CD8-positive, alpha-beta memory T cell (primary cell): ENCODE measurements around the gene PYGM. TPM values are rescaled to one million over a fixed set of nuclear protein-coding genes. Genes with fewer than 3 reads are reported as not detected.

Source experiments
- CTCF ChIA-PET: fragments of 350-600 bp; sonication (Branson Sonifier 250); formaldehyde crosslinking; loops from one replicate; lab custom pipeline; 2021; ENCODE audit warnings: antibody characterized with exemption; lab: Charles Lee
- POLR2A ChIA-PET: fragments of 350-600 bp; sonication (Branson Sonifier 250); formaldehyde crosslinking; loops from one replicate; lab custom pipeline; 2021; ENCODE audit warnings: antibody characterized with exemption; lab: Charles Lee
- DNase-seq, 5 donors: peaks; one replicate each; pipeline versions ENCODE4 v3.0.0 to v3.0.0-alpha.2; 2020 to 2022; ENCODE audit warnings: mixed read lengths in 1 of 5
- H3K27ac ChIP-seq: one replicate; pipeline ENCODE4 v1.7.0; 2013; ENCODE audit warnings: low read depth, mild to moderate bottlenecking, low read length, moderate library complexity
- H3K27me3 ChIP-seq: 2 replicates; pipeline ENCODE4 v1.7.0; 2013; ENCODE audit warnings: low read length, mild to moderate bottlenecking; ENCODE audit not compliant: insufficient read depth, poor library complexity, severe bottlenecking
- H3K36me3 ChIP-seq: 2 replicates; pipeline ENCODE4 v1.7.0; 2013; ENCODE audit warnings: mild to moderate bottlenecking, low read length, moderate library complexity; ENCODE audit not compliant: insufficient read depth
- H3K4me1 ChIP-seq: 2 replicates; pipeline ENCODE4 v1.7.0; 2013; ENCODE audit warnings: mild to moderate bottlenecking, low read length, moderate library complexity; ENCODE audit not compliant: insufficient read depth
- H3K4me3 ChIP-seq: 2 replicates; pipeline ENCODE4 v1.7.0; 2013; ENCODE audit warnings: mild to moderate bottlenecking, low read length
- H3K9me3 ChIP-seq: 2 replicates; pipeline ENCODE4 v1.7.0; 2013; ENCODE audit warnings: mild to moderate bottlenecking, low read length
- H3K27ac Mint-ChIP-seq, 8 donors: one replicate each; pipeline ENCODE4 v1.8.0; 2020 to 2021; ENCODE audit warnings: mixed read lengths in 8 of 8, mild to moderate bottlenecking in 6 of 8, inconsistent platforms in 3 of 8, moderate library complexity in 3 of 8
- H3K27me3 Mint-ChIP-seq, 2 donors: one replicate each; pipeline ENCODE4 v1.8.0; 2020 to 2021; ENCODE audit warnings: mixed read lengths in 2 of 2, mild to moderate bottlenecking in 1 of 2, moderate library complexity in 1 of 2
- H3K36me3 Mint-ChIP-seq, 3 donors: one replicate each; pipeline ENCODE4 v1.8.0; 2020 to 2021; ENCODE audit warnings: mixed read lengths in 3 of 3, inconsistent platforms in 1 of 3, mild to moderate bottlenecking in 1 of 3
- H3K4me1 Mint-ChIP-seq, 3 donors: one replicate each; pipeline ENCODE4 v1.8.0; 2020 to 2021; ENCODE audit warnings: mixed read lengths in 3 of 3, inconsistent platforms in 1 of 3, mild to moderate bottlenecking in 1 of 3
- H3K4me3 Mint-ChIP-seq, 7 donors: one replicate each; pipeline ENCODE4 v1.8.0; 2020 to 2021; ENCODE audit warnings: mixed read lengths in 7 of 7, mild to moderate bottlenecking in 6 of 7, moderate library complexity in 4 of 7, inconsistent platforms in 2 of 7
- H3K9me3 Mint-ChIP-seq, 5 donors: one replicate each; pipeline ENCODE4 v1.8.0; 2020 to 2022; ENCODE audit warnings: mixed read lengths in 5 of 5, mild to moderate bottlenecking in 3 of 5, moderate library complexity in 2 of 5, inconsistent platforms in 1 of 5
- polyA plus RNA-seq: library from polyadenylated mRNA; unstranded; fragments of 300-500 nt; fragmentation: Illumina TruSeq; gene quantifications from one replicate; pipeline ENCODE4 v1.2.3, GENCODE V29; 2021
- total RNA-seq, 2 experiments: library from RNA; stranded (reverse); gene quantifications; one replicate each; pipeline ENCODE4 v1.2.3, GENCODE V29; 2021

PYGM gene
- total and polyA plus RNA-seq, 3 experiments from 2014 or later, result 0.15 to 2.2 (median 2.2) TPM

DNA sequence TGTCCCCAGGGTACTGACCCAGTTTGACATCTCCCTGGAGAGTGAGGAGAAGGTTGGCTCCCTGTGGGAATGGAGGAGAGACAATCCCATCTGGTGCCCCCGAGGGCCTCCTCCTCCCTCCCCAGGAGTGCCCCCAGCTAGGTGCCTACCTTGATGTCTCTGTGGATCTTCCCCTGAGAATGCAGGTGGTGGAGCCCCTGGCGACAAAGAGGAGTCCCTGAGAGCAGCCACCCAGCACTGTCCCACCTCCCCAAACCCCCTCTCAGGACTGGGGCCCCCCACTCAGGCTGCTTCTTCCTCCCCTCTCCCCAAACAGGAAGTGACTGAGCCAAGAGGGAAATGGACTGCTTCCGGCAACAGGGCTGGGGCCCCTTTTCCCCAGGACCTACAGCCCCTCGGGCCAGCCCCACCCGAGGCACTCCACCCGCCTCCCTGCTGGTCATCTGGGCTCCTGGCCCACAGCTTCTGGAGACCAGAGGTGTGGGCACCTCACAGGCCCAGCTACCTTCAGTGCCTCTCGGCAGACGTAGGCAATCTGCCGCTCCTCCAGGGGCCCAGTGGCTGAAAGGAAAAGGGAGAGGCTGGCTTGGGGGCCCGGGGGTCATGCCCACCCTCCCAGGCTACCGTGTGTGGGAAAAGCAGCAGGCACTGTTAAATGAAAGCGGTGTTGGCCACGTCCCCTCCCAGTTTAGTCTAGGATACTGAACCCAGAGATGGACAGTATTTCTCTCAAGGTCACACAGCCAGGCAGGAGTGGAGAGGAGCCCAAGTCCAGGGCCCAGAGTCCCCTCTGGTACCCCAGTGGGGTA is 42.0 kb upstream of the PYGM start:
- peak overlapping the region; percentile 77 for H3K4me3 ChIP-seq
- H3K36me3 ChIP-seq, result peaks cover 11% of the 10 kb centered on the region
- Mint-ChIP-seq H3K4me1 (peaks cover 18 to 38% (median 18%) of the 10 kb centered on the region in 3 donors), H3K27me3 (peaks cover 0 to 4% of the 10 kb centered on the region in 2 donors), H3K36me3 (peaks cover 0 to 55% (median 3%) of the 10 kb centered on the region in 3 donors), H3K4me3 (peak overlapping the region; percentile 76 to 89 (median 79)), H3K27ac (peak overlapping the region; percentile 72 to 91 (median 83)), H3K9me3 (no peaks in the 10 kb centered on the region)
- no peaks in the 10 kb centered on the region for H3K27me3 ChIP-seq
- no peak for DNase-seq
- peak overlapping the region; percentile 44 for H3K27ac ChIP-seq
- ChIA-PET POLR2A (interaction anchor here (0.5 to 4.9 kb wide), 11 partner anchors 9 to 1916 kb away, joined by 3 to 46 read pairs (median 4); partner anchors contain the start of genes CDC42BPG, RASGRP2 and SF1), CTCF (interaction anchor here (0.9 to 1.2 kb wide), 5 partner anchors 8 to 48 kb away, joined by 3 to 4 read pairs (median 3); no protein-coding TSS in a partner anchor)
- peaks cover 28% of the 10 kb centered on the region for H3K4me1 ChIP-seq
- H3K9me3 ChIP-seq, result no peaks in the 10 kb centered on the region

DNA sequence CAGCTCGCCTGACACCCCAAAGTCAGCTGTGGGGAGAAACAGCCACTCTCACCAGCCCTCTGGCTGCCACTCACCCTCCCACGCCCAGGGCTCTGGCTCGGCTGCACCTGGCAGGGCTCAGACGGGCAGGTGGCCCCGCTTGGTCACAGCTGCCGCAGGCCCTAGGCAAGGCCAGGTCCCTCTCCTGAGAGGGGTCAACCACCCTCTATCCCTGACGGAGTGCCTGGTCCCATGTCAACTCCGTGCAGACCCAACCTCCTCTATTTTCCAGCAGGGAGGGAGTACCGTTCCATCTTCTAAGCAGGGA is 41.3 kb upstream of the PYGM start:
- POLR2A ChIA-PET, result interaction anchor here (4.9 kb wide), 1 partner anchor 22 kb away, joined by 46 read pairs; the partner anchor contains the start of gene SF1
- Mint-ChIP-seq H3K4me3 (peak overlapping the region in 4 of 7 donors; percentile 18 to 64 (median 28)), H3K36me3 (peaks cover 0 to 56% (median 3%) of the 10 kb centered on the region in 3 donors), H3K4me1 (peaks cover 14 to 36% (median 15%) of the 10 kb centered on the region in 3 donors), H3K27ac (peak overlapping the region in 7 of 8 donors; percentile 7 to 81 (median 50)), H3K9me3 (no peaks in the 10 kb centered on the region), H3K27me3 (peaks cover 0 to 1% of the 10 kb centered on the region in 2 donors)
- no peak for DNase-seq
- CTCF ChIA-PET, result interaction anchor here (1.5 kb wide), 1 partner anchor 47 kb away, joined by 5 read pairs; no protein-coding TSS in a partner anchor
- H3K27me3 ChIP-seq, result no peaks in the 10 kb centered on the region
- no peak overlapping the region for H3K27ac ChIP-seq
- H3K9me3 ChIP-seq, result no peaks in the 10 kb centered on the region
- peaks cover 28% of the 10 kb centered on the region for H3K4me1 ChIP-seq
- peaks cover 10% of the 10 kb centered on the region for H3K36me3 ChIP-seq
- no peak overlapping the region for H3K4me3 ChIP-seq

DNA sequence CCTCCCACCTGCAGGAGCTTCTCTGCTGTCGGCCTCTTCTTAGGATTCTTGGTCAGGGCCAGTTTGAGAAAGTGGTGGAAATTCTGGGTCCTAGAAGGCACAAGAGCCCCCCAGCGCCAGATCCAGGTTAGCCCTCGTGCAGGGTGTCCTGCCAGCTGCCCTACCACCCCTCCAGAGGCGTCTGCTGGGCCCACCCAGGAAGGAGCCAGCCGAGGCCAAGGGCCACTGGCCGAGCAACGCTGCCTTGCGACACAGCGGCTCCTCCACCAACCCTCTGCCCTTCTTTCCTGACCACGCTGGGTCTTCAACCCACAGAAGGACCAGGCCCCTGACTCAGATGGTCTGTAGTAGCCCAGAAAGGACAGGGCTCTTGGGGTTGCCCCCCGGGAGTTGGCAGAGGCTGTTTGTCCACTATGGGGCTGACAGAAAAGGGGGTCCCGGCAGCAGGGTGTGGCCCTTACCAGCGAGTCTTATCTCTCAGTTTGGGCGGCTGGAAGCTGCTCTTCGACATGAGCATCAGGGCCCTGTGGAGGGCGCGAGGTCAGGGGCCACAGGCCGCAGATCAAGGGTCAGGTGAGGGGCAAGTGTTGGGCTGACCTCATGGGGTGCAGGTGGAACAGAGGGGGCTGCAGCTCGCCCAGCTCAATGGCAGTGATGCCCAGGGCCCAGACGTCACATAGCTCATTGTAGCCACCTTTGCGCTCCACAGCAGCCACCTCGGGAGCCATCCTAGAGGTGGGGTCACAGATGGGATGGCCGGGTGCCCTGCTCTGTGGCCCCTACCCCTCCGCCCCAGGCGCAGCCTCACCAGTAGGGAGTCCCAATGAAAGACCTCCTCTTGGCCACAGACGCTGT is 40.8 kb upstream of the PYGM start:
- CTCF ChIA-PET, result interaction anchor here (1.3 to 1.7 kb wide), 4 partner anchors 9 to 48 kb away, joined by 3 to 5 read pairs (median 4); no protein-coding TSS in a partner anchor
- no peaks in the 10 kb centered on the region for H3K27me3 ChIP-seq
- no peak overlapping the region for H3K4me3 ChIP-seq
- H3K9me3 ChIP-seq, result no peaks in the 10 kb centered on the region
- H3K36me3 ChIP-seq, result peaks cover 10% of the 10 kb centered on the region
- no peak overlapping the region for H3K27ac ChIP-seq
- H3K4me3 Mint-ChIP-seq, result peak overlapping the region in 4 of 7 donors; percentile 18 to 66 (median 28)
- H3K9me3 Mint-ChIP-seq, result no peaks in the 10 kb centered on the region
- DNase-seq, result no peak
- H3K27ac Mint-ChIP-seq, result peak overlapping the region in 6 of 8 donors; percentile 7 to 84 (median 36)
- H3K4me1 ChIP-seq, result peaks cover 28% of the 10 kb centered on the region
- peaks cover 0 to 1% of the 10 kb centered on the region in 2 donors for H3K27me3 Mint-ChIP-seq
- POLR2A ChIA-PET, result interaction anchor here (4.9 kb wide), 1 partner anchor 22 kb away, joined by 46 read pairs; the partner anchor contains the start of gene SF1
- peaks cover 14 to 42% (median 17%) of the 10 kb centered on the region in 3 donors for H3K4me1 Mint-ChIP-seq
- H3K36me3 Mint-ChIP-seq, result peaks cover 0 to 56% (median 3%) of the 10 kb centered on the region in 3 donors

DNA sequence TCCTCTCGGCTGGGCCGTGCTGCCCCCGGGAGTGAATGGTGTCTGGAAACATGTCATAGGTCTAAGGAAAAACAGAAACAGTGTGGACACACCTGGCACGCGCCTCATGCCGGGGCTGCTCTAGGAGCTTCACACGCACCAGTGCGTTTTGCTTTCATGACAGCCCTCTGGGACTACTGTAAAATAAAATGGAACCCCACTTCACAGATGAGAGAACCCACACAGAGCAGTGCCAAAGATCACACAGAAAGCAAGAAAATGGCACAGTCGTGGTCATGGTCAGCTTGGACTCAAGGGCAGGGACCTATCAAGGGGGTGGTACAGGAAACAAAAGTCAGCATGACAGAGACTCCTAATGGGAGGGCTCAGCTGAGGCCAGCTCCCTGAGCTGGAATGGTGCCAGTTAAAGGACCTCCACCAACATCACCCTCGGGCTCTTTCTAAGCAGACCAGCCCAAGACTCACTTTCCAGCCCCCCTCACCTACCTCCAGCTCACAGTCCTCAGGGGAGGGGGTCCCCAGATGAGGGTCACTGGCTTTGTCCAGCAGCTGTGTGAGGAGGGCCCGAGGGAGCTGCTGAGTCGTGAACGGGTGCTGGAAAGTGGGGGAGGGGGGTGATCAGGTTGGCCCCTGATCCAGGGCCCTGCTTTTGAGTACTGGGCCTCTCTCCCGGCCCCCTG is 40.0 kb upstream of the PYGM start:
- Mint-ChIP-seq H3K9me3 (no peaks in the 10 kb centered on the region), H3K27ac (peak overlapping the region in 2 of 8 donors; percentile 26 to 34), H3K4me3 (peak overlapping the region in 2 of 7 donors; percentile 48 to 63), H3K4me1 (peaks cover 16 to 44% (median 20%) of the 10 kb centered on the region in 3 donors), H3K36me3 (peaks cover 0 to 52% (median 3%) of the 10 kb centered on the region in 3 donors), H3K27me3 (peaks cover 0 to 1% of the 10 kb centered on the region in 2 donors)
- POLR2A ChIA-PET, result interaction anchor here (4.9 kb wide), 1 partner anchor 21 kb away, joined by 46 read pairs; the partner anchor contains the start of gene SF1
- Histone ChIP-seq H3K27me3 (no peaks in the 10 kb centered on the region), H3K4me3 (no peak overlapping the region), H3K4me1 (peaks cover 28% of the 10 kb centered on the region), H3K36me3 (peaks cover 10% of the 10 kb centered on the region), H3K27ac (no peak overlapping the region), H3K9me3 (no peaks in the 10 kb centered on the region)
- no peak for DNase-seq
- CTCF ChIA-PET, result interaction anchor here (1.0 to 1.7 kb wide), 5 partner anchors 10 to 53 kb away, joined by 3 to 5 read pairs (median 4); no protein-coding TSS in a partner anchor

DNA sequence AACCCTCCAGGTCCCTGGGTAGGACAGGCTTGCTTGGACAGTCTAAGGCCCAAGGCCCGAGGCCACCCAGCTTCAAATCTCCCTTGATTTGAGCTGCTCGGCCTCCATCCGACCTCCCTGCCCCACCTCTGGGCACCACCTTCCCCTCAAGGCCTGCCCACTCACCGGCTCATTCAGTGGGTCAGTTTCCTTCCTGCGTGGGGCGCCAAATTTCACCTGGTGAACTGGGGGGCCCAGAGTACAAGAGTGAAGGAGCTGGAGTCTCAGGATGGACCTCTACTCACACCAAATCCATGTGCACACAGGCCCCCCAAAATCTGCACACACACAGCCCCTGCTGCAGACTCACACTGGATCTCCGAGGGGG is 39.5 kb upstream of the PYGM start:
- Mint-ChIP-seq H3K9me3 (no peaks in the 10 kb centered on the region), H3K4me3 (no peak overlapping the region), H3K36me3 (peaks cover 0 to 56% (median 3%) of the 10 kb centered on the region in 3 donors), H3K27ac (peak overlapping the region in 1 of 8 donors; percentile 87), H3K27me3 (peaks cover 0 to 1% of the 10 kb centered on the region in 2 donors), H3K4me1 (peaks cover 20 to 48% (median 22%) of the 10 kb centered on the region in 3 donors)
- H3K27ac ChIP-seq, result no peak overlapping the region
- ChIA-PET CTCF (interaction anchor here (1.0 to 1.7 kb wide), 3 partner anchors 12 to 52 kb away, joined by 3 to 4 read pairs (median 4); no protein-coding TSS in a partner anchor), POLR2A (interaction anchor here (4.9 kb wide), 1 partner anchor 20 kb away, joined by 46 read pairs; the partner anchor contains the start of gene SF1)
- H3K9me3 ChIP-seq, result no peaks in the 10 kb centered on the region
- H3K36me3 ChIP-seq, result peaks cover 10% of the 10 kb centered on the region
- no peak overlapping the region for H3K4me3 ChIP-seq
- DNase-seq, result no peak
- no peaks in the 10 kb centered on the region for H3K27me3 ChIP-seq
- peaks cover 27% of the 10 kb centered on the region for H3K4me1 ChIP-seq

DNA sequence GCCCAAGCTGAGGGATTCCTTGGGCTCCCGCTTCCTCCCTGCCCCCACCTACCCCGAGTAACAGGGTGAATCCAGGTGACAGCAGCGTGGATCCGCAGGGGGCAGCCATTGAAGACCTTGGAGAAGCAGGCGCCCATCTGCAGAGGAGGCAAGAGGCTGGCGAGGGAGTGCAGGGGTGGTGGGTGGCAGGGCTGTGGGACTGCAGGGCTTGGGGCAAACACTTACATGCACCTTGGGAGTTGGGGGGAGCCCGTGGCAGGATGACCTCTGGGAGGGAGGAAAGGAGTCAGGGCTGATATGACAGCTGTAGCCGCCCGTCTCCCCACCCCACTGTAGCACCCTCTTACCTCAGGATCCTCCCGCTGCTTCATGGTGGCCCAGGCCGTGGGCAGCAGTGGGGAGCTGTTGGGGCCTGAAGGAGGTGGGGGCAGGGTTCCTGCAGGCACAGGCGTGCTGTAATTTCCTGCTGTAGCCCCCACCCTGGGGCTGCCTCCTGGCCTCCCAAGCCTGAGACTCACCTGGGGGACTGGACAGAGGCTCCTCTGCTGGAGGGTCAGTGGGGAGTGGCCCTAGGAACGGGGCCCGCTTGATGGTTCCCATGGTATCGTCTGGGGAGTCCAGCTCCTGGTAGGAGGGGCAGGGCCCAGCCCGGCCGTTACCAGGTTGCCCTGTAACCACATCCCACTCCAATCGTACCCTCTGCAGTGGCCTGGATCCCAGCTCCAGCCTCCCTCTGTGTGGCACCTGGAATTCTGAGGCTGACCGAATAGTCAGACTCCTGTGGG is 37.2 kb upstream of the PYGM start:
- POLR2A ChIA-PET, result interaction anchor here (1.1 to 1.5 kb wide), 3 partner anchors 17 to 36 kb away, joined by 3 to 4 read pairs (median 4); no protein-coding TSS in a partner anchor
- CTCF ChIA-PET, result interaction anchor here (1.0 kb wide), 1 partner anchor 55 kb away, joined by 3 read pairs; no protein-coding TSS in a partner anchor
- peaks cover 10% of the 10 kb centered on the region for H3K36me3 ChIP-seq
- Mint-ChIP-seq H3K4me1 (peaks cover 11 to 41% (median 15%) of the 10 kb centered on the region in 3 donors), H3K9me3 (no peaks in the 10 kb centered on the region), H3K27ac (no peak overlapping the region), H3K4me3 (no peak overlapping the region), H3K36me3 (peaks cover 0 to 63% (median 7%) of the 10 kb centered on the region in 3 donors), H3K27me3 (peaks cover 0 to 1% of the 10 kb centered on the region in 2 donors)
- no peak overlapping the region for H3K27ac ChIP-seq
- no peaks in the 10 kb centered on the region for H3K9me3 ChIP-seq
- H3K27me3 ChIP-seq, result no peaks in the 10 kb centered on the region
- H3K4me3 ChIP-seq, result no peak overlapping the region
- H3K4me1 ChIP-seq, result peaks cover 12% of the 10 kb centered on the region
- no peak for DNase-seq
